ENCODE data around the gene KRT4.

DNA sequence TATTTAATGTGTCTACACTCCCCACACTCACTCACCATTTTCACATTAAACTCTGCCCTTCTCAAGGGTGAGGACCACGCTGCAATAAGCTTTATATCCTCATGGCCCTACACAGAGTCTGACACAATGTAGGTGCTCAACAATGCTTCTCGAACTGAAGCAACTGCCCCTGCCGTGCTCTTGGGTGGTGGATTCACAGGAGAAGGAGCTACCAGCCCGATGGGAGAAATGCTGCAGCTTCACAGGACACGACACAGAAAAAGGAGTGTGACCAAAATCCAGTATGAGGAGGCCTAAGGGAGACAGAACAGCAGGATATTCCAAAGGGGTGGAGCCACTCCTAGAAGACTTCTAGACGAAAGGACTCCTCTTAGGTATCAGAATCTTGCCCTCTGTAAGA, 11.5 kb downstream of the KRT4 start:
- TF ChIP-seq POLR2A (IDR thresholded peaks at IDR 0.05) = no peak
- TF ChIP-seq, protein P1, sequence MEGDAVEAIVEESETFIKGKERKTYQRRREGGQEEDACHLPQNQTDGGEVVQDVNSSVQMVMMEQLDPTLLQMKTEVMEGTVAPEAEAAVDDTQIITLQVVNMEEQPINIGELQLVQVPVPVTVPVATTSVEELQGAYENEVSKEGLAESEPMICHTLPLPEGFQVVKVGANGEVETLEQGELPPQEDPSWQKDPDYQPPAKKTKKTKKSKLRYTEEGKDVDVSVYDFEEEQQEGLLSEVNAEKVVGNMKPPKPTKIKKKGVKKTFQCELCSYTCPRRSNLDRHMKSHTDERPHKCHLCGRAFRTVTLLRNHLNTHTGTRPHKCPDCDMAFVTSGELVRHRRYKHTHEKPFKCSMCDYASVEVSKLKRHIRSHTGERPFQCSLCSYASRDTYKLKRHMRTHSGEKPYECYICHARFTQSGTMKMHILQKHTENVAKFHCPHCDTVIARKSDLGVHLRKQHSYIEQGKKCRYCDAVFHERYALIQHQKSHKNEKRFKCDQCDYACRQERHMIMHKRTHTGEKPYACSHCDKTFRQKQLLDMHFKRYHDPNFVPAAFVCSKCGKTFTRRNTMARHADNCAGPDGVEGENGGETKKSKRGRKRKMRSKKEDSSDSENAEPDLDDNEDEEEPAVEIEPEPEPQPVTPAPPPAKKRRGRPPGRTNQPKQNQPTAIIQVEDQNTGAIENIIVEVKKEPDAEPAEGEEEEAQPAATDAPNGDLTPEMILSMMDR (IDR thresholded peaks at IDR 0.05) = no peak

All from gastroesophageal sphincter (tissue), 3 donors.